Measurements from ENCODE around the gene VPS8. TPM values are rescaled to one million over a fixed set of nuclear protein-coding genes. Genes with fewer than 3 reads are reported as not detected.

Gene VPS8
- total and polyA plus RNA-seq, 2 donors (not counting 1 experiment from before 2014, with no cell fraction given): 24.9 to 99.4 TPM

DNA sequence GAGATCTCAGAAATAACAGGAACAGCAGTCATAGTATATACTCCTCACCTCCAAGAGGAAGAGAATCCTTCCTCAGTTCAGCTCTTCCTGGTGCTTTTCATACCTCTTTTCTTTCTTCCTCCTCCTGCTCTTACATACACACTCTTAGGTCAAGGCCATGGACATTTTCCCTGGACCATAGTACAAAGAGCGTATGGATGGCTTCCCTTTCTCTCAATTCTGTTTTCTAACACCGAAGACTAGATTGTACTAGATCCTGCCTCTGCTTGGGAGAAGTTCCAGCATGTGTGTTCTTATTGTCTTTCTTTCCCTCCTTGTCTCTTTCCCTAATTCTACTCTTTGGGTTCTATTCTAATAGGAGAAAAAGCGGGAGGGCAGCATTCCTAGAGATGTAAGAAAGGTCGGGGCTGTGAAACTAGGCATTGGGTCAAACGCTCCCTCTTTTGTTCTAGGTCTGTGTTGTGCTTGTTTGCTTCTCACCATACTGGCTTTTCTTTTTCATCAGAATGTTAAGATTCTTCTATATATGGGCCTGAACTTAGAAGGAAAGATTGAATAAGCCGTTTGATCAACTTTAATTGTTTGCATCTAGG lies 77.4 kb downstream of the VPS8 start:
- H2AFZ ChIP-seq (ENCODE audit: low read length): no peak overlapping the region
- no peaks in the 10 kb centered on the region for H3K79me2 ChIP-seq (ENCODE audit: control insufficient read depth, insufficient read depth, low read length)
- no peak overlapping the region for H3K27ac ChIP-seq (ENCODE audit: insufficient read depth, low read length)
- no peaks in the 10 kb centered on the region for H3K4me1 ChIP-seq (ENCODE audit: control insufficient read depth, extremely low read depth, insufficient read depth, low read length)
- no peak for DNase-seq (ENCODE audit: low read depth in 2 of 2)
- TF ChIP-seq, protein P1, sequence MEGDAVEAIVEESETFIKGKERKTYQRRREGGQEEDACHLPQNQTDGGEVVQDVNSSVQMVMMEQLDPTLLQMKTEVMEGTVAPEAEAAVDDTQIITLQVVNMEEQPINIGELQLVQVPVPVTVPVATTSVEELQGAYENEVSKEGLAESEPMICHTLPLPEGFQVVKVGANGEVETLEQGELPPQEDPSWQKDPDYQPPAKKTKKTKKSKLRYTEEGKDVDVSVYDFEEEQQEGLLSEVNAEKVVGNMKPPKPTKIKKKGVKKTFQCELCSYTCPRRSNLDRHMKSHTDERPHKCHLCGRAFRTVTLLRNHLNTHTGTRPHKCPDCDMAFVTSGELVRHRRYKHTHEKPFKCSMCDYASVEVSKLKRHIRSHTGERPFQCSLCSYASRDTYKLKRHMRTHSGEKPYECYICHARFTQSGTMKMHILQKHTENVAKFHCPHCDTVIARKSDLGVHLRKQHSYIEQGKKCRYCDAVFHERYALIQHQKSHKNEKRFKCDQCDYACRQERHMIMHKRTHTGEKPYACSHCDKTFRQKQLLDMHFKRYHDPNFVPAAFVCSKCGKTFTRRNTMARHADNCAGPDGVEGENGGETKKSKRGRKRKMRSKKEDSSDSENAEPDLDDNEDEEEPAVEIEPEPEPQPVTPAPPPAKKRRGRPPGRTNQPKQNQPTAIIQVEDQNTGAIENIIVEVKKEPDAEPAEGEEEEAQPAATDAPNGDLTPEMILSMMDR (conservative IDR thresholded peaks at IDR 0.05 in 1 of 2, IDR thresholded peaks at IDR 0.05 in 1 of 2; ENCODE audit: low read depth in 1 of 2, low read length in 2 of 2): no peak
- no peak for TF ChIP-seq EZH2 (IDR thresholded peaks at IDR 0.05; ENCODE audit: low read length, missing control alignments)
- H4K20me1 ChIP-seq (ENCODE audit: control insufficient read depth, extremely low read depth, insufficient read depth, low read length): no peaks in the 10 kb centered on the region
- no peak overlapping the region for H3K4me3 ChIP-seq (replicated peaks in 1 of 4; ENCODE audit: control extremely low read depth in 1 of 4, insufficient read depth in 1 of 4, low read depth in 3 of 4, low read length in 4 of 4)
- H3K36me3 ChIP-seq (ENCODE audit: control insufficient read depth, insufficient read depth, low read length): no peaks in the 10 kb centered on the region
- H3K4me2 ChIP-seq (ENCODE audit: extremely low read depth, insufficient read depth, low read length): no peak overlapping the region
- H3K27me3 ChIP-seq (ENCODE audit: control insufficient read depth, insufficient read depth, low read length): no peaks in the 10 kb centered on the region
- H3K9ac ChIP-seq (ENCODE audit: insufficient read depth, low read length): no peak overlapping the region
- no peaks in the 10 kb centered on the region for H3K9me3 ChIP-seq (ENCODE audit: control insufficient read depth, insufficient read depth, low read depth, low read length)

DNA sequence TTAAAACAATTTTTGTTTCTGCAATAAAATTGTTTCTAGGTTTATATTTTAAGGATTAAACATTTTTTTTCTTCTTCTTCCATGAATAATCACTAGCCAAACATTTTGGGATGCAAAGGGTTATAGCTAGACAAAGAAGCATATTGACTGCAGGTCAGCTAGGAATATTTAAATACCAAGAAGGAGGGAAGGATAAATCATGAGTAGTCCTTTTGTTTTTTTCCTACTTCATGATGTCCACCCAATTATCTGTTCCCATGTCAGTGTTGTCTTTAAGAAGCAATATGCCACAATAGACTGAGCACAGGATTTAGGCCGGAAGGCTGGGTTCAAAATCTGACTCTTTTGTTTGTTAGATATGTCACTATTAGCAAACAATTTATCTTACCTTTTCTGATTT lies 82.1 kb downstream of the VPS8 start:
- TF ChIP-seq, protein P1 (conservative IDR thresholded peaks at IDR 0.05 in 1 of 2, IDR thresholded peaks at IDR 0.05 in 1 of 2; ENCODE audit: low read depth in 1 of 2, low read length in 2 of 2): no peak
- no peak for TF ChIP-seq EZH2 (IDR thresholded peaks at IDR 0.05; ENCODE audit: low read length, missing control alignments)
- Histone ChIP-seq H2AFZ (ENCODE audit: low read length) (no peak overlapping the region), H3K4me3 (replicated peaks in 1 of 4; ENCODE audit: control extremely low read depth in 1 of 4, insufficient read depth in 1 of 4, low read depth in 3 of 4, low read length in 4 of 4) (no peak overlapping the region), H3K9me3 (ENCODE audit: control insufficient read depth, insufficient read depth, low read depth, low read length) (no peaks in the 10 kb centered on the region), H3K4me2 (ENCODE audit: extremely low read depth, insufficient read depth, low read length) (no peak overlapping the region), H3K27ac (ENCODE audit: insufficient read depth, low read length) (no peak overlapping the region), H3K9ac (ENCODE audit: insufficient read depth, low read length) (no peak overlapping the region), H4K20me1 (ENCODE audit: control insufficient read depth, extremely low read depth, insufficient read depth, low read length) (no peaks in the 10 kb centered on the region), H3K4me1 (ENCODE audit: control insufficient read depth, extremely low read depth, insufficient read depth, low read length) (no peaks in the 10 kb centered on the region), H3K27me3 (ENCODE audit: control insufficient read depth, insufficient read depth, low read length) (no peaks in the 10 kb centered on the region), H3K79me2 (ENCODE audit: control insufficient read depth, insufficient read depth, low read length) (no peaks in the 10 kb centered on the region), H3K36me3 (ENCODE audit: control insufficient read depth, insufficient read depth, low read length) (no peaks in the 10 kb centered on the region)
- DNase-seq (ENCODE audit: low read depth in 2 of 2): no peak

DNA sequence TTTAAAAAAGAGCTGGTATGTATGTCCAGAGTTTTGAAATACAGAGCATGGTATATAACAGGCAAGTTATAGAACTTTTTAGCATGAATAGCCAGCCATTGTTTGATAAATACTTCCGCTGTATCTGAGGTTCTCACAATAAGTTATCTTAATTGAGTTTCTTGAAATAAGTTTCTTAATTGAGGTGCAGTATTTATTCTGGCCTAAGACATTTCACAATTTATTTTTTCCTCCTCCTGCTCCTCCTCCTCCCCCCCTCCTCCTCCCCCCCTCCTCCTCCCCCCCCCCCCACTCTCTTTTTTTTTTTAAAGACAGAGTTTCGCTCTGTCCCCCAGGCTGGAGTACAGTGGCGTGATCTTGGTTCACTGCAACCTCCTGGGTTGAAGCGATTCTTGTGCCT lies 83.4 kb downstream of the VPS8 start:
- no peak for TF ChIP-seq EZH2 (IDR thresholded peaks at IDR 0.05; ENCODE audit: low read length, missing control alignments)
- TF ChIP-seq, protein P1 (conservative IDR thresholded peaks at IDR 0.05 in 1 of 2, IDR thresholded peaks at IDR 0.05 in 1 of 2; ENCODE audit: low read depth in 1 of 2, low read length in 2 of 2): no peak
- no peak overlapping the region for H3K4me2 ChIP-seq (ENCODE audit: extremely low read depth, insufficient read depth, low read length)
- H3K9me3 ChIP-seq (ENCODE audit: control insufficient read depth, insufficient read depth, low read depth, low read length): no peaks in the 10 kb centered on the region
- no peak overlapping the region for H3K9ac ChIP-seq (ENCODE audit: insufficient read depth, low read length)
- H3K27ac ChIP-seq (ENCODE audit: insufficient read depth, low read length): no peak overlapping the region
- H3K79me2 ChIP-seq (ENCODE audit: control insufficient read depth, insufficient read depth, low read length): no peaks in the 10 kb centered on the region
- no peaks in the 10 kb centered on the region for H4K20me1 ChIP-seq (ENCODE audit: control insufficient read depth, extremely low read depth, insufficient read depth, low read length)
- no peak overlapping the region for H3K4me3 ChIP-seq (replicated peaks in 1 of 4; ENCODE audit: control extremely low read depth in 1 of 4, insufficient read depth in 1 of 4, low read depth in 3 of 4, low read length in 4 of 4)
- no peak overlapping the region for H2AFZ ChIP-seq (ENCODE audit: low read length)
- H3K27me3 ChIP-seq (ENCODE audit: control insufficient read depth, insufficient read depth, low read length): no peaks in the 10 kb centered on the region
- H3K4me1 ChIP-seq (ENCODE audit: control insufficient read depth, extremely low read depth, insufficient read depth, low read length): no peaks in the 10 kb centered on the region
- H3K36me3 ChIP-seq (ENCODE audit: control insufficient read depth, insufficient read depth, low read length): no peaks in the 10 kb centered on the region
- DNase-seq (ENCODE audit: low read depth in 2 of 2): no peak
